GM12878 (cell line): Measurements from ENCODE around the gene ATP13A4. TPM values are rescaled to one million over a fixed set of nuclear protein-coding genes. Genes with fewer than 3 reads are reported as not detected.

Experiments
- ATAC-seq: fragments of 200-7000 bp; cut with Tn5 transposase; 3 replicates; pipeline ENCODE4 v1.9.1; 2020; ENCODE audit warnings: mild to moderate bottlenecking, moderate library complexity
- BruUV-seq: library from RNA; stranded (reverse); fragments of 400-500 nt; replicated peaks from 2 replicates; lab custom pipeline; 2021; lab: Mats Ljungman, UMichigan
- CTCF ChIA-PET: fragments of 300-600 bp; sonication (Branson Sonifier 250); formaldehyde crosslinking; extraction: SDS; loops from one replicate; lab custom pipeline; 2021; ENCODE audit warnings: inconsistent platforms; lab: Yijun Ruan, JAX
- POLR2A ChIA-PET: fragments of 350-600 bp; formaldehyde crosslinking; extraction: SDS; loops from one replicate; lab custom pipeline; 2021; ENCODE audit warnings: inconsistent platforms; lab: Charles Lee
- RAD21 ChIA-PET: fragments of 300-600 bp; sonication (Branson Sonifier 250); formaldehyde crosslinking; loops from one replicate; lab custom pipeline; 2023; ENCODE audit warnings: antibody characterized with exemption; ENCODE audit not compliant: unreplicated experiment; lab: Charles Lee
- SMC1A ChIA-PET: fragments of 300-600 bp; sonication (Branson Sonifier 250); formaldehyde crosslinking; loops from one replicate; lab custom pipeline; 2023; ENCODE audit not compliant: unreplicated experiment, uncharacterized antibody; lab: Charles Lee
- DNase-seq: peaks from one replicate; pipeline ENCODE4 v3.0.0-alpha.2; 2011; ENCODE audit warnings: low read depth, low spot score
- FAIRE-seq: peaks from 3 replicates; lab custom pipeline; 2011; peaks lifted over from hg19 to GRCh38; lab: Jason Lieb, UNC
- H2AFZ ChIP-seq: 2 replicates; pipeline ENCODE4 v1.6.0; 2011; ENCODE audit warnings: low read depth, low read length, control low read depth; ENCODE audit not compliant: control insufficient read depth
- H3K27ac ChIP-seq: 2 replicates; pipeline ENCODE4 v1.5.1; 2011; ENCODE audit warnings: control low read depth; ENCODE audit not compliant: control insufficient read depth, insufficient read depth
- H3K27me3 ChIP-seq, 2 experiments: replicated peaks in 1 of 2; 2 replicates each; pipeline versions ENCODE4 v1.6.0 to v1.6.1; 2011; ENCODE audit warnings: low read length in 1 of 2; ENCODE audit not compliant: control insufficient read depth in 2 of 2, insufficient read depth in 2 of 2
- H3K36me3 ChIP-seq, 2 experiments: 2 replicates each; pipeline ENCODE4 v1.5.1; 2011; ENCODE audit warnings: low read length in 1 of 2; ENCODE audit not compliant: control insufficient read depth in 2 of 2, insufficient read depth in 2 of 2
- H3K4me1 ChIP-seq: 2 replicates; pipeline ENCODE4 v1.6.1; 2011; ENCODE audit warnings: mild to moderate bottlenecking, low read length, moderate library complexity, mixed read lengths; ENCODE audit not compliant: control insufficient read depth, insufficient read depth
- H3K4me2 ChIP-seq: 2 replicates; pipeline ENCODE4 v1.6.0; 2011; ENCODE audit warnings: control low read depth; ENCODE audit not compliant: control insufficient read depth, insufficient read depth
- H3K4me3 ChIP-seq: fragments of 200-600 bp; sonication (generic); 2 replicates; pipeline ENCODE4 v1.5.1; 2016
- H3K79me2 ChIP-seq: 2 replicates; pipeline ENCODE4 v1.6.0; 2011; ENCODE audit warnings: low read length; ENCODE audit not compliant: control insufficient read depth, insufficient read depth
- H3K9ac ChIP-seq: 2 replicates; pipeline ENCODE4 v1.8.0; 2011; ENCODE audit warnings: low read length, control low read depth, mixed read lengths; ENCODE audit not compliant: control insufficient read depth, insufficient read depth
- H3K9me3 ChIP-seq: replicated peaks from 3 replicates; pipeline ENCODE4 v1.5.1; 2011; ENCODE audit warnings: mild to moderate bottlenecking, low read length; ENCODE audit not compliant: control insufficient read depth, insufficient read depth
- H4K20me1 ChIP-seq: 2 replicates; pipeline ENCODE4 v1.6.0; 2011; ENCODE audit not compliant: control insufficient read depth, insufficient read depth
- BCLAF1 ChIP-seq: fragments of 450-650 bp; IDR thresholded peaks from 2 replicates; pipeline ENCODE4 v1.6.1; 2017; ENCODE audit warnings: antibody characterized with exemption, mild to moderate bottlenecking, moderate library complexity
- CBFB ChIP-seq: IDR thresholded peaks from 2 replicates; pipeline ENCODE4 v1.6.1; 2016; ENCODE audit warnings: antibody characterized with exemption, low read depth
- DPF2 ChIP-seq: fragments of 450-650 bp; IDR thresholded peaks from 2 replicates; pipeline ENCODE4 v1.6.1; 2017; ENCODE audit warnings: mild to moderate bottlenecking
- ESRRA ChIP-seq: IDR thresholded peaks from 2 replicates; pipeline ENCODE4 v1.6.1; 2012; ENCODE audit warnings: mild to moderate bottlenecking, low read length, improper control_type of control experiment
- ETV6 ChIP-seq, 2 experiments: fragments of 450-650 bp in 1 of 2; IDR thresholded peaks in 1 of 2; conservative IDR thresholded peaks in 1 of 2; 2 replicates each; pipeline ENCODE4 v1.6.1; 2014; ENCODE audit warnings: antibody characterized with exemption in 1 of 2, borderline replicate concordance in 1 of 2, low read depth in 1 of 2, mild to moderate bottlenecking in 1 of 2, moderate library complexity in 1 of 2
- IRF5 ChIP-seq: fragments of 450-650 bp; IDR thresholded peaks from 2 replicates; pipeline ENCODE4 v1.6.1; 2017; ENCODE audit warnings: borderline replicate concordance
- MEF2A ChIP-seq: IDR thresholded peaks from 2 replicates; pipeline ENCODE4 v1.6.1; 2011; ENCODE audit warnings: low read depth, mild to moderate bottlenecking, low read length, moderate library complexity; ENCODE audit not compliant: insufficient read depth
- MEF2B ChIP-seq: fragments of 450-650 bp; IDR thresholded peaks from 2 replicates; pipeline ENCODE4 v1.6.1; 2018; ENCODE audit warnings: mild to moderate bottlenecking, moderate library complexity; ENCODE audit not compliant: partially characterized antibody, poor library complexity, severe bottlenecking
- MLLT1 ChIP-seq: fragments of 450-650 bp; IDR thresholded peaks from 2 replicates; pipeline ENCODE4 v1.6.1; 2016; ENCODE audit warnings: mild to moderate bottlenecking
- MTA2 ChIP-seq: fragments of 450-650 bp; IDR thresholded peaks from 2 replicates; pipeline ENCODE4 v1.6.1; 2016; ENCODE audit warnings: low read depth, mild to moderate bottlenecking, moderate library complexity
- POLR2AphosphoS5 ChIP-seq: IDR thresholded peaks from 2 replicates; pipeline ENCODE4 v1.6.1; 2011; ENCODE audit warnings: mild to moderate bottlenecking, low read length, inconsistent platforms
- PRDM15 ChIP-seq: fragments of 450-650 bp; formaldehyde crosslinking; IDR thresholded peaks from 2 replicates; pipeline ENCODE4 v1.4.0; 2020; ENCODE audit warnings: mild to moderate bottlenecking, moderate library complexity
- RAD21 ChIP-seq: IDR thresholded peaks from 2 replicates; pipeline ENCODE4 v1.6.1; 2011; ENCODE audit warnings: mild to moderate bottlenecking, low read depth, low read length, moderate library complexity; ENCODE audit not compliant: insufficient read depth
- TCF7 ChIP-seq: IDR thresholded peaks from 2 replicates; pipeline ENCODE4 v1.6.1; 2014; ENCODE audit warnings: antibody characterized with exemption, borderline replicate concordance
- WRNIP1 ChIP-seq: IDR thresholded peaks from 2 replicates; pipeline ENCODE4 v1.6.1; 2011; ENCODE audit warnings: low read depth, low read length, improper control_type of control experiment, borderline replicate concordance
- WGBS: methylation state at CpG from one replicate; pipeline ENCODE4 v1.1.6; 2016; ENCODE audit warnings: low lambda C conversion rate; ENCODE audit not compliant: insufficient replicate concordance, insufficient coverage; ENCODE audit errors: missing lambda C conversion rate; 5-methylcytosine and 5-hydroxymethylcytosine counted together
- in situ Hi-C: fragments of 300-500 bp; cut with MboI; formaldehyde crosslinking; loops from 9 replicates; pipeline ENCODE4 v1.14.3; 2018; ENCODE audit warnings: mixed read lengths
- intact Hi-C: fragments of 100-400 bp; cut with micrococcal nuclease; formaldehyde crosslinking; loops from one replicate; pipeline ENCODE4 v1.14.2; 2022; ENCODE audit not compliant: unreplicated experiment
- polyA plus RNA-seq, 11 experiments: library from polyadenylated mRNA; depleted of rRNA in 4 of 11; unstranded in 6 of 11; stranded (reverse) in 5 of 11; fragments of >200 nt; fragmentation: Nextera tagmentation in 4 of 11; fragmentation: Illumina TruSeq in 1 of 11; extraction: Ambion mirVana in 4 of 11; extraction: Trizol in 1 of 11; gene quantifications; 1 replicate in 1 of 11; 2 replicates in 10 of 11; pipeline versions ENCODE4 v1.2.1 to v1.2.3, GENCODE V29; 2011 to 2016; ENCODE audit warnings: inconsistent platforms in 2 of 11, missing spikeins in 2 of 11, low read depth in 1 of 11
- total RNA-seq, 4 experiments: library from RNA; depleted of rRNA in 3 of 4; stranded (reverse); fragments of >200 nt in 3 of 4; fragmentation: Illumina TruSeq in 1 of 4; extraction: Trizol in 1 of 4; gene quantifications; 2 replicates each; pipeline versions ENCODE4 v1.2.1 to v1.2.3, GENCODE V29; 2013 to 2021

ATP13A4 gene
- total and polyA plus RNA-seq, 10 of the 15 experiments (the other 5 are each of a cell fraction or from before 2014, with no cell fraction given): 0.29 to 1.7 (median 1.0) TPM; not detected in 1

GRCh38 chr3:193589616-193590015 lies 34.9 kb upstream of the ATP13A4 start:
- Histone ChIP-seq H3K27ac (no peak overlapping the region), H3K27me3 (no peaks in the 10 kb centered on the region), H3K79me2 (peaks cover 26% of the 10 kb centered on the region), H3K9ac (no peak overlapping the region), H3K36me3 (no peaks in the 10 kb centered on the region), H3K4me3 (no peak overlapping the region), H3K4me2 (no peak overlapping the region), H3K9me3 (no peaks in the 10 kb centered on the region), H3K4me1 (no peaks in the 10 kb centered on the region), H2AFZ (no peak overlapping the region), H4K20me1 (no peaks in the 10 kb centered on the region)
- DNase-seq: no peak
- WGBS: 0% methylated on average over 1 of the region's 1 CpG
- RAD21 ChIA-PET: no interaction called here
- CTCF ChIA-PET: interaction anchor here (0.8 to 1.2 kb wide), 2 partner anchors 15 to 18 kb away, joined by 3 read pairs; no protein-coding TSS in a partner anchor
- no peak for ATAC-seq
- in situ Hi-C loops (no loop called here), intact Hi-C loops (no loop called here)
- no TSS peak for BruUV-seq
- SMC1A ChIA-PET: no interaction called here
- POLR2A ChIA-PET: interaction anchor here (0.6 kb wide), 3 partner anchors 726 to 981 kb away, joined by 3 to 4 read pairs (median 3); no protein-coding TSS in a partner anchor
- FAIRE-seq: no peak
- TF ChIP-seq CBFB: no peak
- no peak for TF ChIP-seq ETV6 (conservative IDR thresholded peaks at IDR 0.05 in 1 of 2, IDR thresholded peaks at IDR 0.05 in 1 of 2; ENCODE audit: borderline replicate concordance in 1 of 2, low read depth in 1 of 2)
- TF ChIP-seq TCF7: no peak
- TF ChIP-seq IRF5: no peak
- no peak for TF ChIP-seq MEF2A
- TF ChIP-seq RAD21: no peak
- no peak for TF ChIP-seq POLR2AphosphoS5
- no peak for TF ChIP-seq MLLT1
- no peak for TF ChIP-seq DPF2
- no peak for TF ChIP-seq ESRRA
- TF ChIP-seq MTA2: no peak
- TF ChIP-seq PRDM15 (CRISPR knock-in tag): no peak
- TF ChIP-seq MEF2B: no peak
- TF ChIP-seq BCLAF1: no peak
- no peak for TF ChIP-seq WRNIP1
